ENCODE results near the gene MT1HL1. TPM values are rescaled to one million over a fixed set of nuclear protein-coding genes. Genes with fewer than 3 reads are reported as not detected.
"Not testable (repeated sequence)": the region's sequence is repeated elsewhere in the genome, so short reads cannot be mapped to it uniquely, and the experiment has no call there.

The MT1HL1 gene
- total RNA-seq, 2 experiments from 2014 or later, result not detected

DNA sequence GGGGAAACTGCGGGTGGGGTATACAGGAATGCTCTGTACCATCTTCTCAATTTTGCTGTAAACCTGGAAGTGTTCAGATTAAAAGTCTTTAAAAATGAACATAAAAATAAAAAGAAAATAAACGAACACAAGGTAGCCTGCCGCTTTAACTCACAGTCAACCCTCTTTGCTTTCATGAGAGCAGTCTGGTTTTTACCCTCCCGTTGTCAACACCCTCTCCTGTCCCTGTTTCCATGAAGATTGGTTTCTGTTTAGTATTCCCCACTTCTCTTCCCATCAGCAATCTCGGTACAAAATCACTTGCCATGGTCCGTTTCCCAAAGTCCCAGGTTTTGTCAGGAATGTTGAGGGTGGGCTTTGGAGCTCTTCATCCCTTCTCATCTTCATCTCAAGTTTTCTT is 28.8 kb downstream of the MT1HL1 start:
- Mint-ChIP-seq H3K27ac (no peak overlapping the region), H3K4me3 (no peak overlapping the region), H3K4me1 (ENCODE audit: low read depth) (no peaks in the 10 kb centered on the region), H3K27me3 (peaks cover 10% of the 10 kb centered on the region), H3K9me3 (no peaks in the 10 kb centered on the region), H3K36me3 (ENCODE audit: low read depth) (no peaks in the 10 kb centered on the region)
- intact Hi-C loops (cut with micrococcal nuclease), result no loop called here
- DNase-seq (no peak), ATAC-seq (no peak)
- TF ChIP-seq, protein P1, sequence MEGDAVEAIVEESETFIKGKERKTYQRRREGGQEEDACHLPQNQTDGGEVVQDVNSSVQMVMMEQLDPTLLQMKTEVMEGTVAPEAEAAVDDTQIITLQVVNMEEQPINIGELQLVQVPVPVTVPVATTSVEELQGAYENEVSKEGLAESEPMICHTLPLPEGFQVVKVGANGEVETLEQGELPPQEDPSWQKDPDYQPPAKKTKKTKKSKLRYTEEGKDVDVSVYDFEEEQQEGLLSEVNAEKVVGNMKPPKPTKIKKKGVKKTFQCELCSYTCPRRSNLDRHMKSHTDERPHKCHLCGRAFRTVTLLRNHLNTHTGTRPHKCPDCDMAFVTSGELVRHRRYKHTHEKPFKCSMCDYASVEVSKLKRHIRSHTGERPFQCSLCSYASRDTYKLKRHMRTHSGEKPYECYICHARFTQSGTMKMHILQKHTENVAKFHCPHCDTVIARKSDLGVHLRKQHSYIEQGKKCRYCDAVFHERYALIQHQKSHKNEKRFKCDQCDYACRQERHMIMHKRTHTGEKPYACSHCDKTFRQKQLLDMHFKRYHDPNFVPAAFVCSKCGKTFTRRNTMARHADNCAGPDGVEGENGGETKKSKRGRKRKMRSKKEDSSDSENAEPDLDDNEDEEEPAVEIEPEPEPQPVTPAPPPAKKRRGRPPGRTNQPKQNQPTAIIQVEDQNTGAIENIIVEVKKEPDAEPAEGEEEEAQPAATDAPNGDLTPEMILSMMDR (IDR thresholded peaks at IDR 0.05), result no peak
- CTCF ChIA-PET, result no interaction called here
- POLR2A ChIA-PET, result no interaction called here

DNA sequence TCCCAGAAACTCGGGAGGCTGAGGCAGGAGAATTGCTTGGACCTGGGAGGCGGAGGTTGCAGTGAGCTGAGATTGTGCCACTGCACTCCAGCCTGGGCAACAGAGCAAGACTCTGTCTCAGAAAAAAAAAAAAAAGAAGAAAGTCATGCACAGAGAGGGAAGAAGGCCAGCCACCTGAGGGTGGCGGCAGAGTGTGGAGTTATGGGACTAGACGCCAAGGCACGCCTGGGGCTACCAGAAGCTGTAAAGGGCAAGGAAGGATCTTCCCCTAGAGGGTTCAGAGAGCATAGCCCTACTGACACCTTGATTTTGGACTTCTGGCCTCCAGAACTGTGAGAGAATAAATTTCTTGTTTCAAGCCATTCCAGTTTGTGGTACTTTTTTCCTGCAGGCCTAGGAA is 30.2 kb downstream of the MT1HL1 start:
- H3K27ac Mint-ChIP-seq; DNase-seq; CTCF ChIA-PET; H3K4me3 Mint-ChIP-seq; H3K36me3 Mint-ChIP-seq (ENCODE audit: low read depth); ATAC-seq; H3K4me1 Mint-ChIP-seq (ENCODE audit: low read depth); POLR2A ChIA-PET; H3K9me3 Mint-ChIP-seq; intact Hi-C loops (cut with micrococcal nuclease): not testable (repeated sequence)
- peaks cover 10% of the 10 kb centered on the region for H3K27me3 Mint-ChIP-seq

DNA sequence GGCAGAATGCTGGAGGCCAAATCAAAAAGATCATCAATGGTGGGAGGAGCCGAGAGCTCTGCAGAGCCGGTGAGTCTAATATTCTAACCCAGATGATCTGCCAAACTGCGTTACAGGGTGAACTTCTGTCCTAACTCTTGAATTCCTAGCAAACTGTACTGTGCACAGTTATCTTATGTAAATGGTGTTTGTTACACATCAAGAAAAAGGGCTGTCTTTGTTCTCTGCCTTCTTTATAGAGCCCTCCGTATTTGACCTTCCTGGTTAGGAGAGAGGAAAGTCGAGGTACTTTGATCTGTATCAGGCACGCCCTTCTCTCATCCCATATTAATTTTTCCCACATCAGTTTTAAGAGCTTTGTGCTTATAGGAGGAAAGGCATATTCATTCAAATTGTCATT is 37.6 kb downstream of the MT1HL1 start:
- H3K36me3 Mint-ChIP-seq (ENCODE audit: low read depth), result no peaks in the 10 kb centered on the region
- ChIA-PET POLR2A (no interaction called here), CTCF (no interaction called here)
- DNase-seq (no peak), ATAC-seq (no peak)
- intact Hi-C loops (cut with micrococcal nuclease), result no loop called here
- H3K27me3 Mint-ChIP-seq, result peaks cover 6% of the 10 kb centered on the region
- TF ChIP-seq, protein P1 (IDR thresholded peaks at IDR 0.05), result no peak
- no peak overlapping the region for H3K4me3 Mint-ChIP-seq
- no peak overlapping the region for H3K27ac Mint-ChIP-seq
- no peaks in the 10 kb centered on the region for H3K4me1 Mint-ChIP-seq (ENCODE audit: low read depth)
- H3K9me3 Mint-ChIP-seq, result peaks cover under 1% of the 10 kb centered on the region

DNA sequence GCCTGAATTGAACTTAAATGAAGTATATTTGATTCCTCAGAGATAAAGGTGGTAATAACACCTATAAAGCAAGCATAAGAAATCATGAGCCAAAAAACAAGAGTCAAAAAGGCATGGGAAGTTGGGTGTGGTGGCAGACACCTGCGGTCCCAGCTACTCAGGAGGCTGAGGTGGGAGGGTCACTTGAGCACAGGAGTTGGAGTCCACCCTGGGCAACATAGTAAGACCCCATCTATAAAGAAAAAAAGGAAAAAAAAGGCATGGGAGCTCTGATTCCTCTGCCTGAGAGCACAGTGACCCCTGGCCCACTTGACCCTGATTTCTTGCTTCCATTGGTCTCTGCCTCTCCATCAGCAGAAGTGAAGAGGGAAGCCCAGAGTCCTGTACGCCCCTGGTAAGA is 40.3 kb downstream of the MT1HL1 start:
- H3K4me1 Mint-ChIP-seq (ENCODE audit: low read depth), result no peaks in the 10 kb centered on the region
- ATAC-seq (no peak), DNase-seq (no peak)
- H3K27ac Mint-ChIP-seq, result no peak overlapping the region
- TF ChIP-seq, protein P1 (IDR thresholded peaks at IDR 0.05), result no peak
- intact Hi-C loops (cut with micrococcal nuclease), result no loop called here
- CTCF ChIA-PET, result no interaction called here
- peaks cover 11% of the 10 kb centered on the region for H3K27me3 Mint-ChIP-seq
- H3K36me3 Mint-ChIP-seq (ENCODE audit: low read depth), result no peaks in the 10 kb centered on the region
- H3K4me3 Mint-ChIP-seq, result no peak overlapping the region
- H3K9me3 Mint-ChIP-seq, result peaks cover 5% of the 10 kb centered on the region
- POLR2A ChIA-PET, result no interaction called here

DNA sequence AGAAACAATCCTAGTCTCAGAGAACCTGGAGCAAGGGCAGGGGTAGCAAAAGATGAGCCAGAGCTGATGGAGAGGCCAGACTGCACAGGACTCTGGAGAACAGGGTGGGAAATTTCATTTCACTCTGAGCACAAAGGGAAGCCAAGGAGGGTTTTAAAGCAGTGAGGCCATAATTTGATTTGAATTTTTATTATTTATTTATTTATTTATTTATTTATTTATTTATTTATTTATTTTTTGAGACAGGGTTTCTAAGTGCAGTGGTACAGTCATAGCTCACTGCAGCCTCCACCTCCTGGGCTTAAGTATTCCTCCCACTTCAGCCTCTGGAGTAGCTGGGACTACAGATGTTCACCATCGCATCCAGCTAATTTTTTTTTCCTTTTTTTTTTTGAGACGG is 45.1 kb downstream of the MT1HL1 start:
- peaks cover 10% of the 10 kb centered on the region for H3K27me3 Mint-ChIP-seq
- H3K4me3 Mint-ChIP-seq, result no peak overlapping the region
- no peaks in the 10 kb centered on the region for H3K4me1 Mint-ChIP-seq (ENCODE audit: low read depth)
- ChIA-PET CTCF (no interaction called here), POLR2A (no interaction called here)
- DNase-seq, result no peak
- no peaks in the 10 kb centered on the region for H3K36me3 Mint-ChIP-seq (ENCODE audit: low read depth)
- no peak overlapping the region for H3K27ac Mint-ChIP-seq
- peaks cover 5% of the 10 kb centered on the region for H3K9me3 Mint-ChIP-seq
- TF ChIP-seq, protein P1 (IDR thresholded peaks at IDR 0.05), result no peak
- ATAC-seq, result no peak
- intact Hi-C loops (cut with micrococcal nuclease), result no loop called here

DNA sequence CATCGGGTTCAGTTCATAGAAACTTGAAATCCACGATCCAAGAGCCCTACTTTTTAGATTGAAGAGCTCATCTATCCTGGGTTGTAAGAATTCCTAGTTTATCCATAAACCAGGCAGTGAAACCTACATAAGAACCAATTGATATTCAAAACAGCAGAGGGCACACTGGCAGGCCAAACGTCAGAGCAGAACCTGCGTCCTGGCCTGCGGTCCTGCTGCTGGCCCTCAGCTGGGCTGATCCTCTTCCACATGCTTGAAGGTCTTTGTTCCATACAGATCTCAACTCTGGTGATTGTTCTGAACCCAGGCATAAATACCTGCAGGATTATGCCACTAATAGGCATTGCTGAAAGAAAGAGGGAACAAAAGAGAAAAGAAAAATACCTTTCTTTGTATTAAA is 47.0 kb downstream of the MT1HL1 start:
- Mint-ChIP-seq H3K27ac (no peak overlapping the region), H3K4me3 (no peak overlapping the region), H3K9me3 (peaks cover 5% of the 10 kb centered on the region), H3K27me3 (peaks cover 15% of the 10 kb centered on the region), H3K4me1 (ENCODE audit: low read depth) (no peaks in the 10 kb centered on the region), H3K36me3 (ENCODE audit: low read depth) (no peaks in the 10 kb centered on the region)
- intact Hi-C loops (cut with micrococcal nuclease), result no loop called here
- TF ChIP-seq, protein P1 (IDR thresholded peaks at IDR 0.05), result no peak
- DNase-seq, result no peak
- ChIA-PET POLR2A (no interaction called here), CTCF (no interaction called here)
- no peak for ATAC-seq

All from activated CD8-positive, alpha-beta T cell treated with anti-CD3 and anti-CD28 coated beads for 36 hours (primary cell).